Ramos (cell line): ENCODE results near the gene CACNA1B.
"Not testable (repeated sequence)": the region's sequence is repeated elsewhere in the genome, so short reads cannot be mapped to it uniquely, and the experiment has no call there.

Experiments used
- in situ Hi-C: fragments of 300-500 bp; cut with MboI; formaldehyde crosslinking; loops from one replicate; pipeline ENCODE4 v1.14.3; 2022; ENCODE audit warnings: low sequenced_read_pairs; ENCODE audit not compliant: unreplicated experiment

CACNA1B gene

DNA sequence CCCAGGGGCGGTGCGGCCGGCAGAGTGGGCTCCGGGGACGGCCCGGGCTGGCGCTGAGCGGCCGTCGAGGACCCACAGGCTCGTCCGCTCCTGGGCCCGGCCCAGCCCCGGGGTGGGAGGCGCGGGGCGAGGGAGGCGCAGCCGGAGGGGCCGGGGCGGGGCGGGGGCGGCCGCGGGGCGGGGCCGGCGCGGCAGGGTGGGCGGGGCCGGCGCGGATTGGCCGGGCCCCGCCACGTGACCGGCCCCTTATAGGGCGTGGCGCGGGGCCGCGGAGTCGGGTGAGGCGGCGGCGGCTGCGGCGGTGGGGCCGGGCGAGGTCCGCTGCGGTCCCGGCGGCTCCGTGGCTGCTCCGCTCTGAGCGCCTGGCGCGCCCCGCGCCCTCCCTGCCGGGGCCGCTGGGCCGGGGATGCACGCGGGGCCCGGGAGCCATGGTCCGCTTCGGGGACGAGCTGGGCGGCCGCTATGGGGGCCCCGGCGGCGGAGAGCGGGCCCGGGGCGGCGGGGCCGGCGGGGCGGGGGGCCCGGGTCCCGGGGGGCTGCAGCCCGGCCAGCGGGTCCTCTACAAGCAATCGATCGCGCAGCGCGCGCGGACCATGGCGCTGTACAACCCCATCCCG, at the start of gene CACNA1B:
Gene CACNA1B (plus strand): TSS at position 277 of the 617 bp plus-strand sequence. CDS start 152 bp downstream, at position 429.
- in situ Hi-C loops, result not testable (repeated sequence)

DNA sequence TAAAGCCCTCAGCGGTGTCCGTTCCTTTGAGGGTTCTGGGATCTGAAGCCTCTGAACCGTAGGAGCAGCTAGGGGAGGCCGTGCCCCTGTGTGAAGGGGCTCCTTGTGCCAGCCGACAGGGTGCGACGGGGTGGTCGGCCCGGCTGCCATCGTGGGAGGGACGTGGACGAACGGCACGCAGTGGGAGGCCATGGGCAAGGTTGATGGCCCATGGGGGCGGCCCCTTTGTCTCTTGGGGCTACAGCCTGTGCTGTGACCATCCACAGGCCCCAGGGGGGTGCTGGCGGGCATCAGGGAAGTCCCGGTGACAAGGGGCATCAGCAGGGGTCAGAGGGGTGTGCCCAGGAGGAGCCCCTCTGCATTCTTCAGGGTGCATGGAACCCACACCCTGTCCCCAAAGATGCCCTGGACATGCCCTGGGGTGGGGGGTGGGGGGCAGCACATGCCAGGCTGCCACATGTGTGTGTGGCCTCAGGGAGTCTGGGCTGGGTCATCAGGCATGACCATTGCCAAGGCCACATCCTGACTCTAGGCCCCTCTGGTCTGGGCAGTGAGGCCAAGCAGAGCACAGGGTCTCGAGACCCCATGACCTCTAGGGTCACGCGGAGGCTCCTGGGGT, 49.6 kb upstream of the CACNA1B start:
- in situ Hi-C loops, result no loop called here

DNA sequence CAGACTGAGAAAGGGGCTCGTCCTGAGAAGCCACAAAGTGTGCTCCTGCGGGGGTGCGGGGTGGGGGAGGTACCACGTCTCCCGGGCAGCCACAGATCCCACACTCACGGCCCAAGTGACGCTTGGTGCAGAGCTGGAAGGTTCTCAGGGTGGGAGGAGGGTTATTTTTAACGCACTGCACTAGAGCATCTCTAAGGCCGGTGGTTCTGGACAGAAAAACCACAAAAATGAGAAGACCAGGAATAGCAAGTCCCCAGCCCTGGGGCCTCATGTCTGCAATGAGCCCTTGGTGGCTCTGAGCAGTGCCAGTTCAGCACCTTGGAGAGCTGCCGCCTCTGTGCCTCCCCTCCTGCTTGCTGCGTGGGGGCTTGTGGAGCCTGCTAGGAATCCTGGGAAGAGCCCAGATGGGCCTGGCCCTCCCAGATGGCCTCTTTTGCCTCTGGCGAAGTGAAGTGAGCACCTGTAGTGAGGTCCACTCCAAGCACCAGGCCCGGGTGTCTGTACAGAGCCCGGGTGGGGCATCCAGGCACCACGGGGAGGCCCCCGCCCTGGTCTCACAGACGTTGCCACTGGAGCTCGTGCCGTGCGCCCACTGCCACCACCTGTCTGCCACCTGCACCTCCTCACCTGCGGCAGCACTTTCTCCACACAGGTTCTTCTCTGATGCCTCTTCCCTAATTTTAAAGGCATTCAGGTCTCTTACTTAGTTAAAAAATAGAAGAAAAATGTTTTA, 48.9 kb upstream of the CACNA1B start:
- in situ Hi-C loops, result no loop called here

DNA sequence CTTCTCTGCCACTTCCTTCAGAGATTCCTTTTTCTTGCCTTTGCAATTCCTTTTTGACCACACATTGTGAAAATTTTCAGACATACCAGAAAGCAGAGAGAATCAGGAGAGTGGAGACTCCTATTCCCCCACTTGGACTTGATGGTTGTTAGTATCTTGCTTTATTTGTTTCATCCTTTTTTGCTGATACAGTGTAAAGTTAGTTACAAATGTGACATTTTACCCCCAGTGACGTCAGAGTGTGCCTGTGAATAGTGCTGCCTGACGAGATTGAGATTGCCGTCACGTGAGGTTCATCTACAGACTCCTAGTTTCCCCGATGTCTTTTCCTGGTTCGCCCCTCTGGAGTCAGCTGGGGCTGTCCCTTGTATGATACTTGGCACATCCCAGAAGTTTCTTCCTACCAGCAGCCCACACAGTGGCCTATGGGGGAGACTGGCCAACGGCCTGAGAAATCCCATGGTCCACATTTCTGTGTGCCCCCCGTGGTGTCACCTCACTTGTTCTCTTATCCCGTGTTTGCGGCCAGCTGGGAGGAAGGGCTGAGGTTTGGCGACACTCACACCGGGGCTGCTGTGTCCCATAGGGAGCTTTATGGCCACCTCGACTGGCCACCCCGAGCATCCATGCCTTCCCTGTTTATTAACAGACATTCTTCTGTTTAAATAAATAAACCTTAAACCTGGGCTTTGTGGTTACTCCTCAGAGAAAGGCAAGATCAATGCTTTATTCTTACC, 48.2 kb upstream of the CACNA1B start:
- in situ Hi-C loops, result no loop called here

DNA sequence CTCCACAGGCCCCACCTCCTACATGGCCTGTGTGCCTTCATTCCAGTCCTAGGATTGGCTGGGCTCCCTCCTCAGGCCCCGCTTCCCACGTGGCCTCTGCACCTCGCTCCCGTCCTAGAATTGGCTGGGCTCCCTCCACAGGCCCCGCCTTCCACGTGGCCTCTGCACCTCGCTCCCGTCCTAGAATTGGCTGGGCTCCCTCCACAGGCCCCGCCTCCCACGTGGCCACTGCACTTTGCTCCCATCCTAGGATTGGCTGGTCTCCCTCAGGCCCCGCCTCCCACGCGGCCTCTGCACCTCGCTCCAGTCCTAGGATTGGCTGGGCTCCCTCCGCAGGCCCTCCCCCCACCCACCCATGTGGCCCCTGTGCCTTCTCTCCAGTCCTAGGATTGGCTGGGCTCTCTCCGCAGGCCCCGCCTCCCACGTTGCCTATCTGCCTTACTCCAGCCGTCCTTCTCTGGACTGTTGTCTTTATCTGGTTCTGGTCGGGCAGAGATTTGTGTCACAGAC, 45.3 kb upstream of the CACNA1B start:
- in situ Hi-C loops, result no loop called here

DNA sequence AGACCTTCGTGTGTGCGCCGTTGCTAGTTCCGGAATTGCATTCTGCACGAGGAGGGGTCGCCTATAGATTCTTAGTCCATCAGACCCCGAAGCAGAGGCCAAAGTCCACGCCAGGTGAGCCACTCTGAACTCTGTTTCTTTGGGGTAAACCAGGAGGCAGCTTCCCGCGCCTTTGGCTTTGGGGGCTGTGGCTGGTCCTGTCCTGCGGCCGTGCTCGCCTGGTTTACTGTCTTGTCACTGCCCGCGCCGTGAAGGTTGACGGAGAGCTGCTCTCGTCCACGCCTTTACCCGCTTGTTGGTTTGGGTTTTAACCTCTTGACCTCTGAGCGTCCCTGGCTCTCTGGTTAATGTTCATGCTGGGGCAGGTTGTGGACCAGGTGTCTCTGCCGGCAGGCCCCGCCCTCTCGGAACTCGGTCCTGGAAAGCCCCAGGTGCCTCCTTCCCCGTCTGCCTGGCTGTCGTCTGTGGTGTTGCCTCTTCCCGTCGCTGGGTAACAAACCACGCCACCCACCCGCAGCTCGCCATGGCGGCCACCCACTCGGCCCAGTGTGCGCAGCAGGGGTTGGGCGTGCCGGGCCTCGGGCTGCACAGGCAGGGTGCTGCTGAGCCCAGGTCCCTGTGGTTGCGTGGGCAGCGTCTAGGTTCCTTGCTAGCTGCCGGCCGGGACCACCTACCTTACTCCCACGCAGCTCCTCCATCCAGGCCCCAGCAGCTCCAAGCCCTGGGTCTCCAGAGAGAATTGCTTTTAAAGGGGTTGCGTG, 44.6 kb upstream of the CACNA1B start:
- in situ Hi-C loops, result no loop called here

DNA sequence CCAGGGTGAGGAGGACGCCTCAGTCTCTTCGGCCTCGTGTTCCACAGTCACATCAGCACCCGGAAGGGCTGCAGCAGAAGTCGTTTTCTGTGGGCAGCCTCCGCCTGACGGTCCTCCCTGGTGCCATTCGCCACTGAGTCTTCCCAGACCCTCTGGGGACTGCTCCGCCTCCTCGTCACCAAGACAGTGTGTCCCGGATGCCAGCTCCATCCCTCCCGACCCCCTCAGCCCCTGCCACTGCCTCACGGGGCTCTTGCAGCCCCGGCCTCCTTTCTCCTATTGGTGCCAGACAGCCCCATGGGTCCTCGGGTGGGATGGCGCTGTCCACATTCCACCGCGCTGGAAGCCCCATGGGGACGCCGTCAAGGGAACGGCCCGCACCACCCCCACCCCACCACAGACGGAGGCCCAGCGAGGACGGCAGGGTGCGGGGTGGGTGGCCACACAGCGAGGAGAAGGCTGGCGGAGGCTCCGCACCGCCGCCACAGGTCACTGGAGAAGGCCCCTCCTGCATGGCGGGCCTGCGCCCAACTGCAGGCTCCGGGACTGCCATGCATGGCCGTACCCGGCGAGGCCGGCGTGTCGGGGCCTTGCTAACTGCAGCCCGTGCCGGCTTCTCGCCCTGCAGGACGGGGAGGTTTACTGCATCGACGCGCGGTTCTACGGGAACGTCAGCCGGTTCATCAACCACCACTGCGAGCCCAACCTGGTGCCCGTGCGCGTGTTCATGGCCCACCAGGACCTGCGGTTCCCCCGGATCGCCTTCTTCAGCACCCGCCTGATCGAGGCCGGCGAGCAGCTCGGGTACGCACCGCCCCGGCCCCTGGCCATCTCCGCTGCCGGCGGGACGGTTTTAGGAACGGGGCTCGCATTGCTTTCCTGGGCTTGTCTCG, 43.6 kb upstream of the CACNA1B start:
- in situ Hi-C loops, result no loop called here

DNA sequence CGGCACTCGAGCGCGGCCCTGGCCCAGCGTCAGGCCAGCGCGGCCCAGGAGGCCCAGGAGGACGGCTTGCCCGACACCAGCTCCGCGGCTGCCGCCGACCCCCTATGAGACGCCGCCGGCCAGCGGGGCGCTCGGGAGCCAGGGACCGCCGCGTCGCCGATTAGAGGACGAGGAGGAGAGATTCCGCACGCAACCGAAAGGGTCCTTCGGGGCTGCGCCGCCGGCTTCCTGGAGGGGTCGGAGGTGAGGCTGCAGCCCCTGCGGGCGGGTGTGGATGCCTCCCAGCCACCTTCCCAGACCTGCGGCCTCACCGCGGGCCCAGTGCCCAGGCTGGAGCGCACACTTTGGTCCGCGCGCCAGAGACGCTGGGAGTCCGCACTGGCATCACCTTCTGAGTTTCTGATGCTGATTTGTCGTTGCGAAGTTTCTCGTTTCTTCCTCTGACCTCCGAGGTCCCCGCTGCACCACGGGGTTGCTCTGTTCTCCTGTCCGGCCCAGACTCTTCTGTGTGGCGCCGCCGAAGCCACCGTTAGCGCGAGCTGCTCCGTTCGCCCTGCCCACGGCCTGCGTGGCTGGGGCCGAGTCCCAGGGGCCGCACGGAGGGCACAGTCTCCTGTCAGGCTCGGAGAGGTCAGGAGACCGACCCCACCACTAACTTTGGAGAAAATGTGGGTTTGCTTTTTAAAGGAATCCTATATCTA, 42.6 kb upstream of the CACNA1B start:
- in situ Hi-C loops, result no loop called here

DNA sequence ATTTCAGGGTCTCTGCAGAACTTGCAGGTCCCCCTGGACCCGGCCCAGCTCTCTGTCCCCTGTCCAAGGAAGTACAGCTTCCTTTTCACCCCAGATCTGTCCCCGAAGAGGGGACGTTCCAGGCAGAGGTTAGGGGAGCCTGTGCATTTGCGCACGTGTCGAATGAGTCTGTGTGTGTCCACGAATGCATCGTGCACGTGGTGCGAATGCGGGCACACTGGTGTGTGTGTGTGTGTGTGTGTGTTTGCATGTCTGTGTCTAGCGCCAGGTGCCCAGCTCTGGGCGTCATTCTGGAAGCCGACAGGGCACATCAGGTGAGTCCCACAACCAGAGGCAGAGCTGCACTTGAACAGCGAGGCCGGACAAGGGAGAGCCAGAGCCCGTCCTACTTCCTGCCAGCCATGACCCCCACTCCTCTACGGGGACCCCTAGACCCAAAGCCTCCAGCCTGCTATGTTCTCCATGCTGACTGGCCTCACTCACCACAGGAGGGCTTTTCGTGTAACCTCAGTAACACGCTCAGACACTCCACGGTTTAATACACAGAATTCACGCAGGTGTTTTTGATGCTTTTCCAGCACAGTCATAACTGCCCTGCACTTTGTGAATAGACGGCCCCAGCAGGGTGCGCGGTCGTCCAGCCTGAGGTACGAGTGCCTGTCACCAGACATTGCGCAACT, 41.3 kb upstream of the CACNA1B start:
- in situ Hi-C loops, result no loop called here

DNA sequence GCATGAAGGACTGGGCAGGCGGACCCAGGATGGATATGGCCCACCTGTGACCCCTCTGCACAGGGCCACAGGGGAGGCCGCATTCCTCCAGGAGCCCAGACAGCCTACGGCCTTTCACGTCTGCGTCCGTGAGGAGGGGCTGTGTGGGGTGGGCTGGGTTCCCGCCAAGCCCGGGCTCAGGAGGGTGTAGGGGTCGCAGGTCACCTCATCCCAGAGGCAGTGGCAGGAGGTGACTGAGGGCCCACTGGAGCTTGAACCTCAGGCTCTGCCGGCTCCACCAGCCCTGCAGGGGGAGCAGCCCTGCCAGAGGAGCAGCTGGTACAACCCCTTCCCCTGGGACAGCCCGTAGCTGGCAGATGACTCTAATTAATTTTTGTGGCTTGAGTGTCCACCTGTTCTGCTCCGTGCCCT, 40.7 kb upstream of the CACNA1B start:
- in situ Hi-C loops, result no loop called here

DNA sequence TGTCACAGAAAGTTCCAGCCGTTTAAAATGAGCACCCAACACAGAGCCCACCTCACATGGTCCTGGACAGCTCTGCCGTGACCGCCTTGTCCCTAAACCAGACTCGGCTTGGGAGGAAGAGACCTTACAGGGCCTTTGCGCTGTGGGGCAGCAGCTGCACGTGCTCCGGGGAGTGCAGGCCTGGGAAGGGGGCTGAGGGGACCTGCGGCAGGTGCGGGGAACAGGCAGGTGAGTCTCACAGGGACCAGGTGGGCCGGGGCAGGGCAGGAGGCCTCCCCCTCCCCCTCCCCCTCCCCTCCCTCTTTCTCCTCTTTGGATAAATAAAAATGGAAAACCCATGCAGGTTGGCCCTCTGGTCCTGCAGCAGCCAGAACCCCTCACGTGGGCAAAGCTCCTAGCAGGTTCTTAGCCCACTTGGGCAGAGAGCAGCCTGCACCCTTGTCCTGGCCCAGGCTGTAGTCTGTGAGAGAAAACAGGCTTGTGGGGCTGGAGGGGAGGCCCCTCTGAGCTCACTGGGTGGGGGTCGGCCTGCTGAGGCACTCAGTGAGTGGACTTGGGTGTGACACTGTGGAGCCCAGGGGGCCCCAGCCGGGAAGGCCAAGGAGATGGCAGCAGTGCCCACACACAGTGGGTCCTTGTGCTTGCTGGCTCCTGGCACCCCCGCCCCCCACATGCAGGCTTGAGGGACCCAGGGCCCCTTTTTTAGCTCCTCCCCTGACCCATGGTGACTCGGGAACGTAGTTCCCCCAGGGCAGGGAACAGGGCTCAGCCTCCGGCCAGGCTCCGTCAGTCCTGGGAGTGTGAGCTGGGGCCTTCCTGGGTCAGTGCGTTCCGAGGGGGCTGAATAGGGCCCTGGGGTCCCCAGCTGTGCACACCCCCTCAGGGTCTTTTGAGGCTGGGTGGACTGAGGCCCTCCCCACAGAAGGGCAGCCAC, 40.0 kb upstream of the CACNA1B start:
- in situ Hi-C loops, result no loop called here

DNA sequence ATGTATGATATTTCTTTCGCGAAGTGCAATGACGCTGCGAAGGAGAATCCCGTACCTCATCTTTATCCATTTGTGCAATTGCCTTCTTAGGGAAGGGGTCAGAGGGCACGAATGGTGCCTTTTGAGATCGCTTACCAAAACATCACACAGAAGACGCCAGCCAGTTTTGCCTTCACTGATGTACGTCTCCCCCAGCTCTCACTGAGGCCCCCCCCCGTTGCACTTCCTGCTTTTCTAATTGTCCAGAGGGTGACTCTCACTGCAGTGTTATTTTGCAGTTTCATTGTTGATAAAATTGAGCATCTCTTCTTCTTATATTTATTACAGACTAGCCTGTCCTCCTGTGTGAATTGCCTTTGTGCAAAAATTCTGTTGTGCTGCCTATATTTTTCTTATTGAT, 39.0 kb upstream of the CACNA1B start:
- in situ Hi-C loops, result no loop called here

DNA sequence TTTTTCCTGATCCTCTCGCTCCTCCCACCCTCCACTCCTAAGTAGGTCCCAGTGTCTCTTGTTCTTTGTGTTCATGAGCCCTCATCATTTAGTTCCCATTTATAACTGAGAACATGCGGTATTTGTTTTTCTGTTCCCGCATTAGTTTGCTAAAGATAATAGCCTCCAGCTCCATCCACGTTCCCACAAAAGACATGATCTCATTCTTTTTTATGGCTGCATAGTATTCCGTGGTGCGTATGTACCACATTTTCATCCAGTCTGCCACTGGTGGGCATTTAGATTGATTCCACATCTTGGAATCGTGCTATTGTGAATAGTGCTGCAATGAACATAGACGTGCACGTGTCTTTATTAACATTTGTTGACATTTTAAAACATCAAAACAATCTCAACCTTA, 34.2 kb upstream of the CACNA1B start:
- in situ Hi-C loops, result no loop called here

DNA sequence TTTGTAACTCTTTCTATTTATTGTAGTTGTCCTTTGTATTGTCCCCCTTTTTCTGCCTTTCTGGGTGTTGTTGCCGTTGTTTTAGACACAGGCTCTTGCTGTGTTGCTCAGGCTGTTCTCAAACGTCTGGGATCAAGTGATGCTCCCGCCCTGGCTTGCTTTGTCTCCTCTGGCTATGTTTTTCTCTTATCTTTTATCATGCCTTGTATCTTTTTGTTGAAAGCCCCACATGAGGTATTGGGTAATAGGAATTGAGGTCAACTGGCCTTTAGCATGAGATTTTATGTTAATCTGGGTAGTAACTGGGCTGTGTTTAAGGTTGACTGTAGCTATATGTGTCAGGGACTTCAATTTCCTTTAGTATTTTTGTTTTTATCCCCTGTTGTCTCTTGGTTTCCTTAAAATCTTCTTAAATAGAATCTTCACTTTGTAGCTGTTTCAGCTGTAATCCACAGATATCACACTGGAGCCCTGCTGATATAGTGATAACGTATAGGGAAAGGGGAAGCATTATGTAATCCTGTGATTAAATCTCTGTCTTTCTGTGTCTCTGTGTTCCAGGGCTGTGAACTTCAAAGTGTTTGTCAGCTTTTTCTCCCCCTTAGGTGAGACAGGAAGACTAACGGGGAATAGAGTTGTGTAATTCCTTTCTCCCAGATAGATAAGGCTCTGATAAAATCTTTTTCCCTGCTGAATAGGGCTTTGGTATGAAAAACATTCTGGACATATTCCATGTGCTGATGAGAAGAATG, 25.9 kb upstream of the CACNA1B start:
- in situ Hi-C loops, result no loop called here

DNA sequence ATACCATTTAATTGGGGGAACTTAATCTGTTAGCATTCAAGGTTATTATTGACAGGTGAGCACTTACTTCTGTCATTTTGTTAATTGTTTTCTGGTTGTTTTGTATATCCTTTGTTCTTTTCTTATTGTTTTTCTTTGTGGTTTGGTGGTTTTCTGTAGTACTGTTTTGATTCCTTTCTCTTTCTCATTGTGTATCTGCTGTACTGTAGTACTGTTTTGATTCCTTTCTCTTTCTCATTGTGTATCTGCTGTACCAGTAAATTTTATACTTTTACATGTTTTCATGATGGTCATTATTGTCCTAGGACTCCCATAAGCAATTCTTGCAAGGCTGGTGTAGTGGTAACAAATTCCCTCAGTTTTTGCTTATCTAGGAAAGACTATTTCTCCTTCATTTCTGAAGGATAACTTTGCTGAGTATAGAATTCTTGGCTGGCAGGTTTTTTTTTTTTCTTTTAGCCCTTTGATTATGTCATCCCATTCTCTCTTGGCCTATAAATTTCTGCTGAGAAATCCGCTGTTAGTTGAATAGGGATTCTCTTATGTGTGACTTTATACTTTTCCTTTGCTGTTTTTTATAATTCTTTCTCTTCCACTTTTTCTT, 24.1 kb upstream of the CACNA1B start:
- in situ Hi-C loops, result no loop called here

DNA sequence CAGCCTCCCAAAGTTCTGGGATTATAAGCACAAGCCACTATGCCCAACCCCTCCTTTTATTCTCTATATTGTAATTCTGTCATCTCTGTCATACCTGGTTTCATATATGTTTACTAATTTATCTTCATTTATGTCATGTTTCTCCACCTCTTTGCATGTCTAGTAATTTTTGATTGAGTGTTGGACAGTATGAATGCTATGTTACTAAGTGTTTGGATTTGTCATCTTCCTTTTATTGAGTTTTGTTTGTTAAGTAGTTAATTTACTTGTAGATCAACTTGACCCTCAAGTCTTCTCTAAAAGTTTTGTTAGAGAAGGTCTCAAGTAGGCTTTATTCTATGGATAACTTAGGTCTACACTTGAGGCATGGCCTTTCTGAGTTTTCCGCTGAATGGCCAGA, 17.2 kb upstream of the CACNA1B start:
- in situ Hi-C loops, result no loop called here
